KOPT-K1 (cell line): ENCODE data around the gene SNHG17.
"Not testable (repeated sequence)": the region's sequence is repeated elsewhere in the genome, so short reads cannot be mapped to it uniquely, and the experiment has no call there.

Experiments
- H3K27ac ChIP-seq: fragments of 200-600 bp; sonication (generic); 2 replicates; pipeline ENCODE4 v1.5.1; 2016; ENCODE audit warnings: antibody characterized with exemption, mild to moderate bottlenecking, low read depth, low read length; ENCODE audit not compliant: poor library complexity, severe bottlenecking
- H3K36me3 ChIP-seq: fragments of 200-600 bp; sonication (generic); 2 replicates; pipeline ENCODE4 v1.5.1; 2017; ENCODE audit warnings: antibody characterized with exemption, mild to moderate bottlenecking, low read length, moderate library complexity; ENCODE audit not compliant: insufficient read depth
- H3K9me3 ChIP-seq: fragments of 200-600 bp; sonication (generic); 2 replicates; pipeline ENCODE4 v1.5.1; 2017; ENCODE audit warnings: antibody characterized with exemption, low read length, mild to moderate bottlenecking; ENCODE audit not compliant: insufficient read depth, poor library complexity, severe bottlenecking

SNHG17 gene

GRCh38 chr20:38454556-38455473 lies 19.7 kb upstream of the SNHG17 start:
- Histone ChIP-seq H3K36me3 (peaks cover 16% of the 10 kb centered on the region), H3K27ac (no peak overlapping the region), H3K9me3 (no peaks in the 10 kb centered on the region)

GRCh38 chr20:38453941-38454340 lies 18.8 kb upstream of the SNHG17 start:
- H3K9me3 ChIP-seq, result no peaks in the 10 kb centered on the region
- H3K36me3 ChIP-seq, result peaks cover 25% of the 10 kb centered on the region
- H3K27ac ChIP-seq, result no peak overlapping the region

GRCh38 chr20:38452880-38453624 lies 17.9 kb upstream of the SNHG17 start:
- Histone ChIP-seq H3K36me3 (peaks cover 33% of the 10 kb centered on the region), H3K9me3 (no peaks in the 10 kb centered on the region), H3K27ac (no peak overlapping the region)

GRCh38 chr20:38450412-38450975 lies 15.4 kb upstream of the SNHG17 start:
- H3K27ac ChIP-seq, result no peak overlapping the region
- peaks cover 33% of the 10 kb centered on the region for H3K36me3 ChIP-seq
- H3K9me3 ChIP-seq, result no peaks in the 10 kb centered on the region

GRCh38 chr20:38449046-38449445 lies 13.9 kb upstream of the SNHG17 start:
- no peaks in the 10 kb centered on the region for H3K9me3 ChIP-seq
- no peak overlapping the region for H3K27ac ChIP-seq

GRCh38 chr20:38447931-38448675 lies 13.0 kb upstream of the SNHG17 start:
- H3K9me3 ChIP-seq, result no peaks in the 10 kb centered on the region
- peak overlapping the region; percentile 91 for H3K27ac ChIP-seq
- H3K36me3 ChIP-seq, result peaks cover 33% of the 10 kb centered on the region

More at GRCh38 chr20:38449046-38449445, 13.9 kb upstream of the SNHG17 start:
- peaks cover 33% of the 10 kb centered on the region for H3K36me3 ChIP-seq

GRCh38 chr20:38447251-38447661 lies 12.1 kb upstream of the SNHG17 start:
- Histone ChIP-seq H3K27ac (peak overlapping the region; percentile 91), H3K36me3 (peaks cover 33% of the 10 kb centered on the region), H3K9me3 (no peaks in the 10 kb centered on the region)

GRCh38 chr20:38446441-38447209 lies 11.5 kb upstream of the SNHG17 start:
- H3K36me3 ChIP-seq, result peaks cover 33% of the 10 kb centered on the region
- no peaks in the 10 kb centered on the region for H3K9me3 ChIP-seq
- H3K27ac ChIP-seq, result peak overlapping the region; percentile 91

GRCh38 chr20:38445901-38446425 lies 10.8 kb upstream of the SNHG17 start:
- Histone ChIP-seq H3K9me3 (no peaks in the 10 kb centered on the region), H3K27ac (peak overlapping the region; percentile 91), H3K36me3 (peaks cover 28% of the 10 kb centered on the region)

GRCh38 chr20:38445381-38445796 lies 10.3 kb upstream of the SNHG17 start:
- Histone ChIP-seq H3K27ac (no peak overlapping the region), H3K9me3 (no peaks in the 10 kb centered on the region), H3K36me3 (peaks cover 22% of the 10 kb centered on the region)

- Histone ChIP-seq H3K27ac (no peak overlapping the region), H3K9me3 (no peaks in the 10 kb centered on the region), H3K36me3 (no peaks in the 10 kb centered on the region)
Measured at GRCh38 chr20:38441916-38442315, 6.8 kb upstream of the SNHG17 start.

GRCh38 chr20:38441110-38441509 lies 6.0 kb upstream of the SNHG17 start:
- H3K27ac ChIP-seq, H3K36me3 ChIP-seq, H3K9me3 ChIP-seq: not testable (repeated sequence)

- Histone ChIP-seq H3K27ac (no peak overlapping the region), H3K9me3 (no peaks in the 10 kb centered on the region), H3K36me3 (peaks cover 19% of the 10 kb centered on the region)
Measured at GRCh38 chr20:38437796-38438195, 2.7 kb upstream of the SNHG17 start.

GRCh38 chr20:38435555-38435939 lies 419 bp upstream of the SNHG17 start:
- Histone ChIP-seq H3K9me3 (no peaks in the 10 kb centered on the region), H3K36me3 (peaks cover 41% of the 10 kb centered on the region), H3K27ac (no peak overlapping the region)
